Adrenal gland (tissue), 12 donors: ENCODE measurements around the gene POLR3E. TPM values are rescaled to one million over a fixed set of nuclear protein-coding genes. Genes with fewer than 3 reads are reported as not detected.

Experiments used
- DNase-seq, 7 donors: peaks; one replicate each; pipeline ENCODE4 v3.0.0-alpha.2; 2019 to 2020
- H3K27ac ChIP-seq, 5 donors: fragments of 200-600 bp; sonication (generic) in 4 of 5; 1 replicate in 3 of 5; 2 replicates in 2 of 5; pipeline versions ENCODE4 v1.5.1 to v1.8.0; 2016 to 2020; ENCODE audit warnings: mild to moderate bottlenecking in 1 of 5
- H3K27me3 ChIP-seq: fragments of 200-600 bp; 2 replicates; pipeline ENCODE4 v1.8.0; 2021
- H3K36me3 ChIP-seq, 2 donors: fragments of 200-600 bp; replicated peaks in 1 of 2; 1 replicate in 1 of 2; 2 replicates in 1 of 2; pipeline versions ENCODE4 v1.5.1 to v1.8.0; 2018 to 2022
- H3K4me1 ChIP-seq, 2 donors: fragments of 200-600 bp; replicated peaks in 1 of 2; 1 replicate in 1 of 2; 2 replicates in 1 of 2; pipeline versions ENCODE4 v1.5.1 to v1.8.0; 2018 to 2021
- H3K4me3 ChIP-seq, 4 donors: fragments of 200-600 bp; sonication (generic) in 3 of 4; one replicate each; pipeline ENCODE4 v1.5.1; 2016 to 2018
- H3K9me3 ChIP-seq, 3 donors: fragments of 200-600 bp; sonication (generic) in 1 of 3; replicated peaks in 1 of 3; 1 replicate in 2 of 3; 2 replicates in 1 of 3; pipeline versions ENCODE4 v1.5.1 to v1.8.0; 2016 to 2021
- CTCF ChIP-seq, 6 experiments: fragments of 450-650 bp in 4 of 6; fragments of 200-600 bp in 2 of 6; sonication (generic) in 1 of 6; IDR thresholded peaks; 1 replicate in 5 of 6; 2 replicates in 1 of 6; pipeline versions ENCODE4 v1.5.1 to v1.8.0; 2016 to 2021; ENCODE audit warnings: antibody characterized with exemption in 6 of 6, mild to moderate bottlenecking in 2 of 6, moderate library complexity in 1 of 6
- POLR2A ChIP-seq, 2 donors: fragments of 450-650 bp; IDR thresholded peaks; one replicate each; pipeline ENCODE4 v1.6.1; 2017; ENCODE audit warnings: antibody characterized with exemption in 2 of 2, mild to moderate bottlenecking in 2 of 2, moderate library complexity in 1 of 2
- WGBS, 4 donors: extraction: QIAGEN DNeasy Blood & Tissue Kit in 2 of 4; methylation state at CpG; one replicate each; pipeline versions ENCODE4 v1.1.5 to v1.1.7; 2013 to 2017; 5-methylcytosine and 5-hydroxymethylcytosine counted together
- intact Hi-C, 2 donors: fragments of 100-400 bp; cut with DNase I; formaldehyde crosslinking; loops; one replicate each; pipeline versions ENCODE4 v1.14.1 to v1.15.0; 2022 to 2023
- polyA plus RNA-seq, 3 donors: library from polyadenylated mRNA; stranded (reverse); fragments of 200-250 nt in 2 of 3; fragments of 350-450 nt in 1 of 3; fragmentation: Illumina TruSeq in 1 of 3; extraction: RNeasy Lipid Tissue Mini Kit (QIAGEN cat#74804) in 1 of 3; gene quantifications; one replicate each; pipeline ENCODE4 v1.2.3, GENCODE V29; 2013 to 2014
- total RNA-seq, 9 donors: library from RNA; depleted of rRNA in 4 of 9; stranded (reverse); fragments of >200 nt in 4 of 9; fragments of 120-200 nt in 1 of 9; fragmentation: NEBNext Ultra II Directional in 1 of 9; extraction: Animal tissue kit (Norgen Biotek cat#: 25700) in 1 of 9; gene quantifications; one replicate each; pipeline versions ENCODE4 v1.1.0 to v1.2.4, GENCODE V29; 2013 to 2023
- donor health status: healthy with polysubstance abuse.
- donor health status: Bipolar disorder and iron deficiency.
- donor health status: DM: yes; HTN: yes; CAD: no.
- donor health status: DM: no; HTN: no; CAD: no.
- donor health status: DM: no; HTN: no; CAD: no.
- donor health status: DM: yes; HTN: yes; CAD: no.

Gene POLR3E
- total and polyA plus RNA-seq, 12 donors, result 43.8 to 99.4 (median 51.5) TPM

- intact Hi-C loops, result no loop called here
- Histone ChIP-seq H3K36me3 (no peaks in the 10 kb centered on the region), H3K27me3 (no peaks in the 10 kb centered on the region), H3K9me3 (no peaks in the 10 kb centered on the region), H3K4me3 (no peak overlapping the region), H3K4me1 (peaks cover 0 to 16% of the 10 kb centered on the region in 2 donors), H3K27ac (no peak overlapping the region)
- no peak for TF ChIP-seq CTCF (IDR thresholded peaks at IDR 0.05)
- TF ChIP-seq POLR2A (IDR thresholded peaks at IDR 0.05), result no peak
- WGBS, 4 donors, result 93 to 97% (median 96%) methylated on average over 6 to 7 of the region's 7 CpGs
- DNase-seq, result no peak
Measured at GRCh38 chr16:22356930-22357634, 59.9 kb downstream of the POLR3E start.

- intact Hi-C loops, result no loop called here
- Histone ChIP-seq H3K9me3 (no peaks in the 10 kb centered on the region), H3K4me3 (no peak overlapping the region), H3K4me1 (peaks cover 0 to 16% of the 10 kb centered on the region in 2 donors), H3K36me3 (peaks cover 0 to 1% of the 10 kb centered on the region in 2 donors), H3K27me3 (no peaks in the 10 kb centered on the region), H3K27ac (no peak overlapping the region)
- WGBS, 4 donors, result 74 to 100% (median 86%) methylated on average over 1 of the region's 1 CpG
- no peak for DNase-seq
- no peak for TF ChIP-seq POLR2A (IDR thresholded peaks at IDR 0.05)
Measured at GRCh38 chr16:22357635-22357971, 60.4 kb downstream of the POLR3E start.

- no peak for DNase-seq
- TF ChIP-seq POLR2A (IDR thresholded peaks at IDR 0.05) (no peak), CTCF (IDR thresholded peaks at IDR 0.05) (no peak)
- intact Hi-C loops, result no loop called here
- Histone ChIP-seq H3K4me1 (peaks cover 0 to 13% of the 10 kb centered on the region in 2 donors), H3K9me3 (no peaks in the 10 kb centered on the region), H3K27me3 (no peaks in the 10 kb centered on the region), H3K27ac (no peak overlapping the region), H3K36me3 (peaks cover 0 to 5% of the 10 kb centered on the region in 2 donors), H3K4me3 (no peak overlapping the region)
- WGBS, 4 donors, result 81 to 94% (median 86%) methylated on average over 1 of the region's 1 CpG
Measured at GRCh38 chr16:22358000-22358399, 60.8 kb downstream of the POLR3E start.

GRCh38 chr16:22359679-22360078 lies 62.5 kb downstream of the POLR3E start:
- H3K4me3 ChIP-seq, result no peak overlapping the region
- H3K4me1 ChIP-seq, result no peaks in the 10 kb centered on the region
- H3K27me3 ChIP-seq, result no peaks in the 10 kb centered on the region
- TF ChIP-seq POLR2A (IDR thresholded peaks at IDR 0.05) (no peak), CTCF (IDR thresholded peaks at IDR 0.05) (no peak)
- H3K9me3 ChIP-seq, result no peaks in the 10 kb centered on the region
- no peak overlapping the region for H3K27ac ChIP-seq
- H3K36me3 ChIP-seq, result peaks cover 0 to 22% of the 10 kb centered on the region in 2 donors
- intact Hi-C loops, result no loop called here
- DNase-seq, result no peak
